ENCODE measurements around the gene NELL1.

Gene NELL1

GRCh38 chr11:21350613-21351012, 681.2 kb downstream of the NELL1 start:
- DNase-seq (ENCODE audit: low read depth): no peak

DNA sequence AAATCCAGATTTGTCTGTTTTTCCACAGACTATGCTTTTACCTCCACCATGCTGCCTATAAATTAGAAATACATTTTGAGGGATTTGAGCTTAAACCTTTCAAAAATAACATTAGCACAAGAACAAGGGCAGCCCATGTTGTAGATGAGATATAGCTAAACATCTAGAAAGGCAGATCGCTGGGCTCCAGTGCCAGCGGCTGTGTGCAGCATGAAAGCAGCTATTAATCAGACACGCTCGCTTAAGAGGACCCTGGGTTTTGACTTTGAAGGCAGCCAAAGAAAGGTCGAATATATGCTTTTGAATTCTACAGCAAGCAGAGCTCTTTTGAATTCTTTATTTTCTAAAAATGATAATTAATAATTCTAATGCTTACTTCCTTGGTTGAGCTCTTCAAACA, 684.0 kb downstream of the NELL1 start:
- DNase-seq (ENCODE audit: low read depth): no peak

GRCh38 chr11:21364866-21365624, 695.7 kb downstream of the NELL1 start:
- no peak for DNase-seq (ENCODE audit: low read depth)

DNA sequence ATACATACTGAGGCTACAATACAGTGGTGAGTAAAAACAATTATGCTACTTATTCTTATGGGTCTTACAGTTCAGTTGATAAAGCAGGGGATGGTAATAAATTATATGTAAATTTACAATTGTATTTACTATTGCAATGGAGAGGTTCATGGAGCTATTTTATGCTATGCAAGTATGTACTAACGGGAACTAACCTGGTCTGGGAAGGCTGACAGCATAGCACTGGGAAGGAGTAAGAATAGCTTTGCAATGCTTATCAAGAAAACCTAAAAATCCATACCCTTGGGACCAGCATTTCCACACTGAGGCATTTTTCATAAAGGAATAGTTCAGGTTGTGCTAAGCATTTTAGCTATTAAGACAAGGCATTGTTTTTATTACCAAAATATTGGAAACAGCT, 700.6 kb downstream of the NELL1 start:
- DNase-seq (ENCODE audit: low read depth): no peak

DNA sequence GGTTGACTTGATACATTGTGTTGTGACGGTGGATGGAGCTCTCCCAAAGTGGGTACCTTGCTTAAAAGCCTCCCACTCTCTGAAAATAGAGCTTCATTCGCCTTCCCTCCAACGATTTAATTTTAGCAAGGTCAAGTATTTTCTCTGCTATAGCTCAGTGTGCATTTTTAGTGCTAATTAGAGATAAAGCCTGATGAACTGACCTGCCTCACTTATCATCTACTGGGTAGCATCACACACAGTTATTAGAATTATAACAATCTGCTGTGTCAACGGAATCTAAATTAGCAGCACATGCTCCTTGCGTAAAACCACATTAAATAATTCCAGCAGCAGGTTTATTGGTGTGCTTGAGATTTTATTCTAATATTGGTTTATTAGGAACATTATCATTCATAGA, 701.7 kb downstream of the NELL1 start:
- no peak for DNase-seq (ENCODE audit: low read depth)

GRCh38 chr11:21372672-21373071, 703.3 kb downstream of the NELL1 start:
- no peak for DNase-seq (ENCODE audit: low read depth)

- no peak for DNase-seq (ENCODE audit: low read depth)
Measured at GRCh38 chr11:21374376-21374775, 705.0 kb downstream of the NELL1 start.

DNA sequence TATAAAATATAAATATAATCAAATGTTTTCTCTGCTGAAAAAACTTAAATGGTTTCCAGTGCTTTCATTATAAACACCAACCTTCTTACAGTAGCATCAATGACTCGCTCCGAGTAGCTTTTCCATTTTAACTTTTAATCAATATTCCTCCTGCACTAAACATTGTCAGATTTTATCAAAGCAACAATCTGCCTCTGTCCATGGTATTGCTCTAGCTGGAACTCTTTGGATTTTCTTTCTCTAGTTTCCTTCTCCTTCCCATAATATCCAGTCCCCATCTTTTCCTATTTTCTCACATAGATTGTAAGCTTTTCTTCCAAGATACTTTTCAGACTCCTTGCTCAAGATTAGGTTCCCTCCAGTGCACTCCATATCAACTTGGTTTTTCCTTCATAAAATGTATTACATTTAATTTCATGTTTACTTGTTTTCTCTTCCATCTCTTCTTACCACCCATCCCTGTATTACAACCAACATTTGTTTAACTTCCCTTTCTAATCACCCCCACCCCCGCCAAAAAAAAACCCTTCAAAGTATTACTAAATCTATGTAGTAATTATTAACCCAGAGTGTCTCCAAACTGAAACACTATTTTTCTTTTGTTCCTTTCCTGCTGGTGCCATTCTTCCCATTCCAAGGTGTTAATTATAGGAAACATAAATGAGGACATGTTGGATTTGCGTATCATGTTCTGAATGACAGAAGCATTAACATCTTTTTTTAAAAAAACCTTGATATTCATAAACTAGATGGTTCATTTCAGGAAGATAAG, 716.5 kb downstream of the NELL1 start:
- DNase-seq (ENCODE audit: low read depth): no peak

GRCh38 chr11:21390430-21390829, 721.0 kb downstream of the NELL1 start:
- DNase-seq (ENCODE audit: low read depth): no peak

DNA sequence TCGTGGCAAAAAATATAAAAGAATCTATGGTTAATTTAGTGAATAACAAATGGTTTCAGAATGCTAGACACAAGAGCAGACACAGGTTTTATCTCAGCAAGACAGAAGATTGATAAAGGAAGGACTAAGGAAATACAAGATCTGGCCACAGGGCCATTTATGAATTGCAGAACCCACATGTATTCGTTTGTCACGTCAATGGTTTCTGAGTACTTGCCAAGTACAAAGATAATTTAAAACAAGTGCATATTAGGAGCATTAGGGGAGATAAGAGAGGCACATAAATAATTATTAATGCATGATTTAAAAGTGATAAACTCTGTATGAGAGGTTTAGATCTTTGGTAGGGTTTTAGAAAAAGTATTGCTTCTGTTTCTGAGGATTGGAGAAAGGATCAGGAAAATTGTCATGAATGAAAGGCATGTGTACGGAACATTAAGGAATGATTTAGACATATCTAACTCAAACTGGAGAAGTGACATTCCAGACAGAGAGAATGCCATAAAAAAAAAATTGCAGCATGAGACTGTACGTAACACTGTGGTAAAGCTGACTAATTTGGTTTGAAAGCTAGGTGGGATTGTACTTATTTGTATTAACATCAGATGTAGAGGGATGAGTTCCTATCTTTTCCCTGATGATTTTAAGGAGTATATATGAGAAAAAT, 727.1 kb downstream of the NELL1 start:
- DNase-seq (ENCODE audit: low read depth): no peak

DNA sequence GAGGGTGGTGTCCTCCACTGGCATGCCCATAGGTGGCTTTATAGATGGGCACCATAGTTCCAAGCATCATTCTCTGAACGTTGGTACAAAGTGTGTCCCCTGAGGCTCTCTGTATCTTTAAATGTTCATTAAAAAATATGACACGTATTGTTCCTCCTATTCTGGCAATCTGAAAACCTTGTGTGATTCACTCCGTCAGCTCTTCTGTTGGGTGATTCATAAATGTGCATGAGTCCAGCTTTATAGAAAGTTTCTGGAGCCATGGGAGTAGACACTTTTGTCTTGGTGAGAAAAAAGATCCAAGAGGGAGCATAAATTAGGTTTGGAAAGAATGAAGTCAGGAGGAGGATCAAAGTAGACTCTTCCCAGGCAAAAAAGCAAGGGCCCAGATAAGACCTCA, 728.8 kb downstream of the NELL1 start:
- no peak for DNase-seq (ENCODE audit: low read depth)

DNA sequence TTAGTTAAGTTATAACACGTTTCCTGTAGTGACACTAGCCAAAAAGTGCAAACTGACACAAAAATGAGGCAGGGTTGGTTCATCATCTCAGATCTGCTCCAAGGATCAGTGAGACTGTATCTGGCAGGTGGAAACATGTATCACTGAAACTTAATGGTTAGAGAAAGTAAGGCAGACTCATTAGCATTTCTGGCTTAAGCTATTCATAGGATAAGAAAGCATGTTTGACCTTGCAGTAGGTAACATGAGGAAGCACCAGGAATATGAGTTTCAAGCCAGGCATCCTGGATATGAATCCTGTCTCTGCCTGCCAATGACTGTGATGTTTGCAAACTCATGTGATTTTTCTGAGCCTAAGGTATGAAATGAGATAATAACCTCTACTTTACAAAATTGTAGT, 732.1 kb downstream of the NELL1 start:
- DNase-seq (ENCODE audit: low read depth): no peak

DNA sequence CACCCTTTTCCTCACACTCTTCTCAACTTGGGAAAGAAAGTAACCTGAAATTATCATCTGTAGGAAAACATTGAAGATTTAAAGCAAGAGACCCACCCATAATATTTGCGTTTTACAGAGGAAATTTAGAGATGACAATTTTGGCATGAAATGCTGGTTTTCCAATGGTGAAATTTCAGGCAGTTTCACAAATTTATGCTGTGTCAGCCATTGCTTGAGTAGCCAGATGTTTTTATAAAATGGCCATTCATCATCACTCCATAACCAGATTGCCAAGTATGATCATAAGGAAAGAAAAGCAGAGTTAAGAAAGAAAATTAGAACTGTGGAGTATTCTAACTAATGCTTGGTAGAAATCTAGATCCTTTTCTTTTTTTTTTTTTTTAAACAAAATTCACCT, 732.9 kb downstream of the NELL1 start:
- DNase-seq (ENCODE audit: low read depth): no peak

DNA sequence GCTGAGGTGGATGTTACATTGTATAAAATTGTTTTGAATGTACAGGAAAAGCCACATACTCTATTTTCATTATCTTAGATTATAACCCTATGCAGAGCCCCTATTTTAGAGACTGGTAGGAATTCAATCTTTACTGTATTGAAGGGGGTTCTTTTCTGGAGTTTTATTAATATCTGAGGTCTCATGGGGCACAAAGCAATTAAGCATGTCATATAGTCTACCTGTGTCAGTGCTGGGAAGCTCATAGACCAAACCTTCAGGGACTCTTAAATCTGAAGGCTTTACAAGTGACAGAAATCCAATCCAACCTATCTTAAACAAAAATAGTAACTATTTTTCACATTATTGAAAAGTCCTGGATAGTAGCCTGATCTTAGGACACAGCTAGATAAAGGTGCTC, 733.7 kb downstream of the NELL1 start:
- no peak for DNase-seq (ENCODE audit: low read depth)

DNA sequence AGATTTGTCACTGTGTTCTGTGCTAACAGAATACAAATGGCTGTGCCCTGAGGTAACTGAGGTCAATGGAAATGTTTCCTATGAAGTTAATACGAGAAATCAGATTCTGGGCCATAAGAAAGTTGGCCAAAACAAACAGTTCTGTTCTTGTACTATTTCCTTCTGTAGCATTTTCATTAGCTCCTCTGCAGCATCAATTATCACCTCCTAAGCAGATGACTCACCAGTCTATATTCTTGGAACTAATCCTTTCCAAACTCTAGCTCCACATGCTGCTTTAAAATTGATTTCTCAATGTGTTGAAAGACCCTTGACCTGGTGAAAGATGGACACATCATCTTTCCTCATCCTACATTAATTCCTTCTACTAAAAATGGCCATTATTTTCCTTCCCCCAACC, 736.0 kb downstream of the NELL1 start:
- DNase-seq (ENCODE audit: low read depth): no peak

GRCh38 chr11:21410513-21410912, 741.1 kb downstream of the NELL1 start:
- no peak for DNase-seq (ENCODE audit: low read depth)

- DNase-seq (ENCODE audit: low read depth): no peak
Measured at GRCh38 chr11:21411104-21411503, 741.7 kb downstream of the NELL1 start.

GRCh38 chr11:21411597-21411996, 742.2 kb downstream of the NELL1 start:
- DNase-seq (ENCODE audit: low read depth): no peak

GRCh38 chr11:21412652-21413383, 743.4 kb downstream of the NELL1 start:
- no peak for DNase-seq (ENCODE audit: low read depth)

- DNase-seq (ENCODE audit: low read depth): no peak
Measured at GRCh38 chr11:21414953-21415352, 745.6 kb downstream of the NELL1 start.

- no peak for DNase-seq (ENCODE audit: low read depth)
Measured at GRCh38 chr11:21415606-21416005, 746.2 kb downstream of the NELL1 start.

DNA sequence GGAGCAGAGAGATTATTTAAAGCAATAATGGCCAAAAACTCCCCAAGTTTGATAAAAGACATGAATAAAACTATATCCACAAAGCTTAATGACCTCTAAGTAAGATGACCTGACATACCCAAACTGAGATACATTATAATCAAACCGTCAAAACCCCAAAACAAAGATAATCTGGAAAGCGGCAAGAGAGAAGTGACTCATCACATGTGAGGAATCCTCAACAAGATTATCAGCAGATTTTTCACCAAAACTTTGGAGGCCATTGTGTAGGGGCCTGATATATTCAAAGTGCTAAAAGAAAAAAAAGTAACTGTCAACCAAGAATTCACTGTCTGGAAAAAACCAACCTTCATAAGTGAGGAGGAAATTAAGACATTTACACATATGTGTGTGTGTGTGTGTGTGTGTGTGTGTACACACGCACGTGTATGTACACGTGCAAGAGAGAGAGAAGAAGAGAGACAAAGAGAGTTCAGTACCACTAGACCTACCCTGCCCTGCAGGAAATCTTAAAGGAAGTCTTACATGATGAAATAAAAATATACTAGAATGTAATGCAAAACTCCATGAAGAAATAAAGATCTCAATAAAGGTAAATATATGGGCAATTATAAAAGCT, 752.4 kb downstream of the NELL1 start:
- DNase-seq (ENCODE audit: low read depth): no peak
